ENCODE results near the gene PNP.
"Not testable (repeated sequence)": the region's sequence is repeated elsewhere in the genome, so short reads cannot be mapped to it uniquely, and the experiment has no call there.

Gene PNP

GRCh38 chr14:20492486-20492885 is 23.3 kb downstream of the PNP start:
- no peak for DNase-seq

GRCh38 chr14:20493634-20494033 is 24.4 kb downstream of the PNP start:
- peak; percentile 84 for DNase-seq

- peak; percentile 33 to 72 for DNase-seq
Observed at GRCh38 chr14:20494935-20495766, 25.9 kb downstream of the PNP start.

- DNase-seq = peak in 1 of 2 donors; percentile 16
Observed at GRCh38 chr14:20498622-20499021, 29.4 kb downstream of the PNP start.

- DNase-seq = no peak
Observed at GRCh38 chr14:20499108-20499507, 29.9 kb downstream of the PNP start.

GRCh38 chr14:20499881-20500280 is 30.7 kb downstream of the PNP start:
- DNase-seq = no peak

GRCh38 chr14:20501346-20501745 is 32.1 kb downstream of the PNP start:
- DNase-seq = no peak

GRCh38 chr14:20503898-20504297 is 34.7 kb downstream of the PNP start:
- peak in 1 of 2 donors; percentile 28 for DNase-seq

GRCh38 chr14:20506276-20506675 is 37.1 kb downstream of the PNP start:
- DNase-seq = not testable (repeated sequence)

- DNase-seq = not testable (repeated sequence)
Observed at GRCh38 chr14:20506752-20507151, 37.5 kb downstream of the PNP start.

- not testable (repeated sequence) for DNase-seq
Observed at GRCh38 chr14:20507537-20507936, 38.3 kb downstream of the PNP start.

- no peak for DNase-seq
Observed at GRCh38 chr14:20508367-20508766, 39.2 kb downstream of the PNP start.

GRCh38 chr14:20512177-20512905 is 43.1 kb downstream of the PNP start:
- DNase-seq = peak; percentile 22 to 32

GRCh38 chr14:20515846-20516245 is 46.6 kb downstream of the PNP start:
- DNase-seq = no peak

GRCh38 chr14:20516921-20517320 is 47.7 kb downstream of the PNP start:
- DNase-seq = no peak

- DNase-seq = peak; percentile 14 to 24
Observed at GRCh38 chr14:20522332-20522731, 53.1 kb downstream of the PNP start.

- no peak for DNase-seq
Observed at GRCh38 chr14:20524027-20524426, 54.8 kb downstream of the PNP start.

Data from inflammatory macrophage (primary cell).